Mesothelial cell of epicardium (in vitro differentiated cells): ENCODE measurements around the gene DZIP1L. TPM values are rescaled to one million over a fixed set of nuclear protein-coding genes. Genes with fewer than 3 reads are reported as not detected.

Source experiments
- DNase-seq, 2 experiments: peaks; one replicate each; pipeline ENCODE4 v3.0.0; 2021; ENCODE audit warnings: low spot score in 2 of 2; ENCODE audit not compliant: unreplicated experiment in 2 of 2
- H3K27ac Mint-ChIP-seq: 2 replicates; pipeline ENCODE4 v1.8.0; 2021; ENCODE audit warnings: mixed read lengths
- H3K27me3 Mint-ChIP-seq: 2 replicates; pipeline ENCODE4 v1.8.0; 2021; ENCODE audit warnings: low read depth, mixed read lengths
- H3K36me3 Mint-ChIP-seq: 2 replicates; pipeline ENCODE4 v1.8.0; 2021; ENCODE audit warnings: mixed read lengths
- H3K4me1 Mint-ChIP-seq: 2 replicates; pipeline ENCODE4 v1.8.0; 2021; ENCODE audit warnings: mixed read lengths
- H3K4me3 Mint-ChIP-seq: 2 replicates; pipeline ENCODE4 v1.8.0; 2021; ENCODE audit warnings: mild to moderate bottlenecking, moderate library complexity, mixed read lengths
- H3K9me3 Mint-ChIP-seq: 2 replicates; pipeline ENCODE4 v1.8.0; 2021; ENCODE audit warnings: mixed read lengths
- CTCF ChIP-seq: fragments of 200-600 bp; sonication (generic); IDR thresholded peaks from one replicate; pipeline ENCODE4 v1.5.0; 2021; ENCODE audit warnings: antibody characterized with exemption; ENCODE audit not compliant: unreplicated experiment
- total RNA-seq: library from RNA; stranded (reverse); gene quantifications from 3 replicates; pipeline ENCODE4 v1.2.1, GENCODE V29; 2021

Gene DZIP1L
- total RNA-seq, 1 donor from 2014 or later, result 26.5 TPM

- H3K4me3 Mint-ChIP-seq, result no peak overlapping the region
Measured at GRCh38 chr3:138034918-138035317, 80.5 kb downstream of the DZIP1L start.

DNA sequence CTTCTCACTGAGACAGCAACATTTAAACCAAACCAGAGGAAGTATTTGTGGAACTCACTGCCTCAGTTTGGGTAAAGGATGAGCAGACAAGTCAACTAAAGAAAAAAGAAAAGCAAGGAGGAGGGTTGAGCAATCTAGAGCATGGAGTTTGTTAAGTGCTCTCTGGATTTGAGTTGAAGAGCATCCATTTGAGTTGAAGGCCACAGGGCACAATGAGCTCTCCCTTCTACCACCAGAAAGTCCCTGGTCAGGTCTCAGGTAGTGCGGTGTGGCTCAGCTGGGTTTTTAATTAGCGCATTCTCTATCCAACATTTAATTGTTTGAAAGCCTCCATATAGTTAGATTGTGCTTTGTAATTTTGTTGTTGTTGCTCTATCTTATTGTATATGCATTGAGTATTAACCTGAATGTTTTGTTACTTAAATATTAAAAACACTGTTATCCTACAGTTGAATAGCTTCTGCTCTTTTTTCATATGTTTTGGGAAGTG is 82.2 kb downstream of the DZIP1L start:
- Mint-ChIP-seq H3K9me3 (no peaks in the 10 kb centered on the region), H3K27me3 (no peaks in the 10 kb centered on the region), H3K4me1 (no peaks in the 10 kb centered on the region), H3K4me3 (no peak overlapping the region), H3K36me3 (no peaks in the 10 kb centered on the region), H3K27ac (no peak overlapping the region)
- no peak for TF ChIP-seq CTCF
- DNase-seq, result no peak

More at GRCh38 chr3:138034918-138035317, 80.5 kb downstream of the DZIP1L start:
- H3K27ac Mint-ChIP-seq, result no peak overlapping the region
- no peaks in the 10 kb centered on the region for H3K36me3 Mint-ChIP-seq
- no peak for DNase-seq
- H3K4me1 Mint-ChIP-seq, result no peaks in the 10 kb centered on the region
- H3K27me3 Mint-ChIP-seq, result no peaks in the 10 kb centered on the region
- no peak for TF ChIP-seq CTCF
- H3K9me3 Mint-ChIP-seq, result no peaks in the 10 kb centered on the region

DNA sequence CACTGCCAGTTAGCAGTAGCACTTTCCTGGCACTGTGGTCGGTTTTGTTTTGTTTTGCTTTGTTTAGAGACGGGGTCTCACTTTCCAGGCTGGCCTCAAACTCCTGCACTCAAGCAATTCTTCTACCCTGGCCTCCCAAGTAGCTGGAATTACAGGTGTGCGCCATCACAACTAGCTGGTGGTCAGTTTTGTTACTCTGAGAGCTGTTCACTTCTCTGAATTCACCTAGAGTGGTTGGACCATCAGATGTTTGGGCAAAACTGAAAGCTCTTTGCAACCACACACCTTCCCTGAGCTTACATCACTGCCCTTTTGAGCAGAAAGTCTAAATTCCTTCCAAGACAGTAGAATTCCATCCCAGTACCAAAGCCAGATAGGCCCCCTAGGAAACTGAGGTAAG is 82.8 kb downstream of the DZIP1L start:
- Mint-ChIP-seq H3K4me1 (no peaks in the 10 kb centered on the region), H3K4me3 (no peak overlapping the region), H3K36me3 (no peaks in the 10 kb centered on the region), H3K9me3 (no peaks in the 10 kb centered on the region), H3K27ac (no peak overlapping the region), H3K27me3 (no peaks in the 10 kb centered on the region)
- DNase-seq, result no peak
- no peak for TF ChIP-seq CTCF

GRCh38 chr3:138031536-138031935 is 83.9 kb downstream of the DZIP1L start:
- Mint-ChIP-seq H3K27me3 (no peaks in the 10 kb centered on the region), H3K9me3 (no peaks in the 10 kb centered on the region), H3K36me3 (no peaks in the 10 kb centered on the region), H3K4me1 (no peaks in the 10 kb centered on the region), H3K4me3 (no peak overlapping the region), H3K27ac (no peak overlapping the region)
- TF ChIP-seq CTCF, result no peak
- no peak for DNase-seq

GRCh38 chr3:138030734-138031280 is 84.6 kb downstream of the DZIP1L start:
- Mint-ChIP-seq H3K27ac (no peak overlapping the region), H3K27me3 (no peaks in the 10 kb centered on the region), H3K36me3 (no peaks in the 10 kb centered on the region), H3K4me3 (no peak overlapping the region), H3K4me1 (no peaks in the 10 kb centered on the region), H3K9me3 (no peaks in the 10 kb centered on the region)
- DNase-seq, result no peak
- TF ChIP-seq CTCF, result no peak

DNA sequence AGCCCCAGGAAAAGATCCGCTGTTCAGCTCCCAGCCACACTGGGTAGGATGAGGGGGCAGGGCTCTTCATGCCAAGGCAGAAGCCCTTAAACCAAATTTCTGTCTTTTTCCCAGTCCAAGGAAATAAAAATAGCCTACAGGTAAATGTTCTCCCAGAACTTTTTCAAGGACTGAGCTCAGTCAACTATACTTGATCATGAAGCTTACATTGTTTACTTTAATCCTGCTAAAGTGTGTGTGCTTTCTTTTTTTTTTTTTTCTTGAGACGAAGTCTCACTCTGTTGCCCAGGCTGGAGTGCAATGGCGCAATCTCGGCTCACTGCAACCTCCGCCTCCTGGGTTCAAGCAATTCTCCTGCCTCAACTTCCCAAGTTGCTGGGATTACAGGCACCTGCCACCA is 87.6 kb downstream of the DZIP1L start:
- no peaks in the 10 kb centered on the region for H3K36me3 Mint-ChIP-seq
- no peak for DNase-seq
- no peaks in the 10 kb centered on the region for H3K27me3 Mint-ChIP-seq
- H3K4me1 Mint-ChIP-seq, result no peaks in the 10 kb centered on the region
- H3K9me3 Mint-ChIP-seq, result no peaks in the 10 kb centered on the region
- H3K4me3 Mint-ChIP-seq, result no peak overlapping the region
- TF ChIP-seq CTCF, result no peak
- no peak overlapping the region for H3K27ac Mint-ChIP-seq
